K562 (cell line): ENCODE results near the gene TUT1. TPM values are rescaled to one million over a fixed set of nuclear protein-coding genes. Genes with fewer than 3 reads are reported as not detected.

Experiments used
- ATAC-seq: fragments of 200-7000 bp; cut with Tn5 transposase; 3 replicates; pipeline ENCODE4 v1.9.1; 2020; ENCODE audit warnings: moderate library complexity
- BruUV-seq: library from RNA; stranded (reverse); fragments of 400-500 nt; replicated peaks from 2 replicates; lab custom pipeline; 2021; lab: Mats Ljungman, UMichigan
- CTCF ChIA-PET: fragments of 300-600 bp; formaldehyde crosslinking; extraction: SDS; loops from one replicate; lab custom pipeline; 2021; ENCODE audit warnings: low intra/inter-chr PET ratio; lab: Yijun Ruan, JAX
- POLR2A ChIA-PET: fragments of 300-600, 350-650 bp; sonication (Branson Sonifier 250); formaldehyde crosslinking; extraction: SDS; loops from one replicate; lab custom pipeline; 2021; ENCODE audit warnings: antibody characterized with exemption, inconsistent platforms; lab: Yijun Ruan, JAX
- DNase-seq, 4 experiments: peaks; one replicate each; pipeline versions ENCODE4 v3.0.0 to v3.0.0-alpha.2; 2011 to 2018; ENCODE audit warnings: low spot score in 3 of 4, mixed read lengths in 3 of 4; ENCODE audit errors: extremely low read depth in 1 of 4
- FAIRE-seq: peaks from 2 replicates; lab custom pipeline; 2011; peaks lifted over from hg19 to GRCh38; lab: Jason Lieb, UNC
- H2AFZ ChIP-seq: 2 replicates; pipeline ENCODE4 v1.6.0; 2011; ENCODE audit warnings: low read depth, low read length, control low read depth, inconsistent platforms
- H3K27ac ChIP-seq: fragments of 200-600 bp; 3 replicates; pipeline ENCODE4 v1.8.0; 2011; ENCODE audit warnings: low read depth, mild to moderate bottlenecking, control low read depth, inconsistent platforms, low read length, moderate library complexity, mixed read lengths; ENCODE audit errors: extremely low read depth
- H3K27me3 ChIP-seq, 2 experiments: fragments of 300-600 bp in 1 of 2; 2 replicates in 1 of 2; 3 replicates in 1 of 2; pipeline versions ENCODE4 v1.6.0 to v1.8.0; 2011; ENCODE audit warnings: inconsistent platforms in 2 of 2, low read length in 2 of 2, mild to moderate bottlenecking in 1 of 2, mixed read lengths in 1 of 2, moderate library complexity in 1 of 2; ENCODE audit not compliant: control insufficient read depth in 2 of 2, insufficient read depth in 2 of 2
- H3K36me3 ChIP-seq: fragments of 300-600 bp; 3 replicates; pipeline ENCODE4 v1.8.0; 2011; ENCODE audit warnings: mild to moderate bottlenecking, low read length, inconsistent platforms; ENCODE audit not compliant: control insufficient read depth, insufficient read depth
- H3K4me1 ChIP-seq, 2 experiments: fragments of 200-600 bp in 1 of 2; replicated peaks in 1 of 2; 2 replicates in 1 of 2; 3 replicates in 1 of 2; pipeline versions ENCODE4 v1.5.1 to v1.8.0; 2011; ENCODE audit warnings: inconsistent platforms in 2 of 2, low read length in 2 of 2, mild to moderate bottlenecking in 1 of 2, mixed read lengths in 1 of 2, moderate library complexity in 1 of 2; ENCODE audit not compliant: control insufficient read depth in 2 of 2, insufficient read depth in 2 of 2
- H3K4me2 ChIP-seq: 2 replicates; pipeline ENCODE4 v1.6.1; 2011; ENCODE audit warnings: low read length, control low read depth, inconsistent platforms, mixed read lengths; ENCODE audit not compliant: insufficient read depth
- H3K4me3 ChIP-seq: fragments of 200-600 bp; sonication (generic), shearing (Covaris generic); 2 replicates; pipeline ENCODE4 v1.5.1; 2016; ENCODE audit warnings: control low read depth, inconsistent platforms
- H3K79me2 ChIP-seq: fragments of 200-600 bp; 3 replicates; pipeline ENCODE4 v1.8.0; 2011; ENCODE audit warnings: low read length, inconsistent platforms; ENCODE audit not compliant: control insufficient read depth, insufficient read depth
- H3K9ac ChIP-seq, 2 experiments: 2 replicates each; pipeline versions ENCODE4 v1.6.0 to v1.6.1; 2011; ENCODE audit warnings: low read depth in 2 of 2, low read length in 2 of 2, control low read depth in 1 of 2, inconsistent platforms in 1 of 2, mild to moderate bottlenecking in 1 of 2, mixed read lengths in 1 of 2; ENCODE audit not compliant: insufficient read depth in 1 of 2
- H3K9me1 ChIP-seq: one replicate; pipeline ENCODE4 v1.6.0; 2011; ENCODE audit warnings: inconsistent platforms, mild to moderate bottlenecking, low read length, moderate library complexity; ENCODE audit not compliant: control insufficient read depth, insufficient read depth
- H3K9me3 ChIP-seq: replicated peaks from 2 replicates; pipeline ENCODE4 v1.5.1; 2011; ENCODE audit warnings: low read depth, low read length, inconsistent platforms; ENCODE audit not compliant: control insufficient read depth, insufficient read depth
- H4K20me1 ChIP-seq: replicated peaks from 2 replicates; pipeline ENCODE4 v1.6.1; 2011; ENCODE audit warnings: low read length, inconsistent platforms, mixed read lengths; ENCODE audit not compliant: control insufficient read depth, insufficient read depth
- CBFA2T2 ChIP-seq: fragments of 450-650 bp; conservative IDR thresholded peaks from 2 replicates; pipeline ENCODE4 v1.6.1; 2017; ENCODE audit warnings: mild to moderate bottlenecking
- CHD7 ChIP-seq: fragments of 200-600 bp; sonication (generic); IDR thresholded peaks from one replicate; pipeline ENCODE4 v1.6.1; 2012; ENCODE audit warnings: mild to moderate bottlenecking, low read depth, low read length, inconsistent platforms
- MLX ChIP-seq, 2 experiments: fragments of 450-650 bp in 1 of 2; sonication (generic) in 1 of 2; formaldehyde crosslinking; conservative IDR thresholded peaks; 2 replicates each; pipeline versions ENCODE4 v1.4.0 to v1.8.1; 2020 to 2022; ENCODE audit warnings: mild to moderate bottlenecking in 1 of 2, missing genetic modification reagents in 1 of 2
- WGBS: fragments of 100-300 bp; shearing (Covaris generic); methylation state at CpG from one replicate; pipeline ENCODE4 v1.1.6; 2016; ENCODE audit warnings: low coverage, mixed read lengths; ENCODE audit not compliant: insufficient coverage; ENCODE audit errors: missing lambda C conversion rate; 5-methylcytosine and 5-hydroxymethylcytosine counted together
- in situ Hi-C: fragments of 300-500 bp; cut with MboI; formaldehyde crosslinking; loops from 4 replicates; pipeline ENCODE4 v1.15.0; 2018; ENCODE audit warnings: inconsistent platforms, mixed read lengths
- intact Hi-C: fragments of 100-400 bp; cut with micrococcal nuclease; formaldehyde crosslinking; loops from 2 replicates; pipeline ENCODE4 v1.14.2; 2022
- polyA plus RNA-seq, 8 experiments: library from polyadenylated mRNA; depleted of rRNA in 4 of 8; stranded (reverse) in 5 of 8; unstranded in 3 of 8; fragments of >200 nt; fragmentation: Nextera tagmentation in 2 of 8; fragmentation: Illumina TruSeq in 1 of 8; extraction: Ambion mirVana in 2 of 8; extraction: Trizol in 1 of 8; gene quantifications; 2 replicates each; pipeline versions ENCODE4 v1.2.1 to v1.2.3, GENCODE V29; 2011 to 2014; ENCODE audit warnings: inconsistent platforms in 1 of 8, missing spikeins in 1 of 8
- total RNA-seq, 7 experiments: library from RNA; depleted of rRNA in 6 of 7; stranded (reverse); fragments of >200 nt in 6 of 7; fragmentation: Illumina TruSeq in 2 of 7; extraction: Trizol in 2 of 7; gene quantifications; 2 replicates each; pipeline versions ENCODE4 v1.2.1 to v1.2.3, GENCODE V29; 2011 to 2021; ENCODE audit warnings: low replicate concordance in 1 of 7

Gene TUT1
- total and polyA plus RNA-seq, 9 of the 15 experiments (the other 6 are each of a cell fraction or from before 2014, with no cell fraction given) = 0.66 to 44.3 (median 15.7) TPM

- Histone ChIP-seq H3K27me3 (no peaks in the 10 kb centered on the region), H3K4me2 (peak within 1 kb of the TSS; percentile 96), H4K20me1 (peaks cover 3% of the 10 kb centered on the region), H3K79me2 (peaks cover 65% of the 10 kb centered on the region), H3K9me3 (no peaks in the 10 kb centered on the region), H3K36me3 (peaks cover 83% of the 10 kb centered on the region), H3K4me3 (peak within 1 kb of the TSS; percentile 96), H3K9me1 (no peaks in the 10 kb centered on the region), H2AFZ (peak within 1 kb of the TSS; percentile 80), H3K4me1 (peaks cover 22 to 40% of the 10 kb centered on the region in 2 experiments; a peak in 4 of 5 replicates), H3K9ac (peak within 1 kb of the TSS; percentile 95 to 98), H3K27ac (peak within 1 kb of the TSS; percentile 88)
- intact Hi-C loops (no loop called here), in situ Hi-C loops (no loop called here)
- peak; percentile 95 for FAIRE-seq
- DNase-seq = peak; percentile 97 to 99 (median 98)
- no TSS peak for BruUV-seq
- peak; percentile 97 for ATAC-seq
- under 1% methylated on average over 46 of the region's 46 CpGs for WGBS
- CTCF ChIA-PET = interaction anchor here (0.9 kb wide), 1 partner anchor 149 kb away, joined by 3 read pairs; no protein-coding TSS in a partner anchor
- POLR2A ChIA-PET = interaction anchor here (0.6 to 3.8 kb wide), 42 partner anchors 8 to 1109 kb away, joined by 3 to 34 read pairs (median 4); partner anchors contain the start of genes C11orf98, CSKMT, HNRNPUL2 and LBHD1
- TF ChIP-seq CBFA2T2 = no peak
- no peak; a peak in 1 of 4 replicates for TF ChIP-seq MLX (CRISPR knock-in tag; conservative IDR thresholded peaks at IDR 0.05)
- TF ChIP-seq CHD7 = no peak
Measured at GRCh38 chr11:62573592-62574362, 17.5 kb downstream of the TUT1 start, which contains the start of gene EEF1G. Gene EEF1G (minus strand): TSS chr11:62573891. CDS start chr11:62573842, 49 bp downstream.
